ENCODE data around the gene DCAF7.

The DCAF7 gene

DNA sequence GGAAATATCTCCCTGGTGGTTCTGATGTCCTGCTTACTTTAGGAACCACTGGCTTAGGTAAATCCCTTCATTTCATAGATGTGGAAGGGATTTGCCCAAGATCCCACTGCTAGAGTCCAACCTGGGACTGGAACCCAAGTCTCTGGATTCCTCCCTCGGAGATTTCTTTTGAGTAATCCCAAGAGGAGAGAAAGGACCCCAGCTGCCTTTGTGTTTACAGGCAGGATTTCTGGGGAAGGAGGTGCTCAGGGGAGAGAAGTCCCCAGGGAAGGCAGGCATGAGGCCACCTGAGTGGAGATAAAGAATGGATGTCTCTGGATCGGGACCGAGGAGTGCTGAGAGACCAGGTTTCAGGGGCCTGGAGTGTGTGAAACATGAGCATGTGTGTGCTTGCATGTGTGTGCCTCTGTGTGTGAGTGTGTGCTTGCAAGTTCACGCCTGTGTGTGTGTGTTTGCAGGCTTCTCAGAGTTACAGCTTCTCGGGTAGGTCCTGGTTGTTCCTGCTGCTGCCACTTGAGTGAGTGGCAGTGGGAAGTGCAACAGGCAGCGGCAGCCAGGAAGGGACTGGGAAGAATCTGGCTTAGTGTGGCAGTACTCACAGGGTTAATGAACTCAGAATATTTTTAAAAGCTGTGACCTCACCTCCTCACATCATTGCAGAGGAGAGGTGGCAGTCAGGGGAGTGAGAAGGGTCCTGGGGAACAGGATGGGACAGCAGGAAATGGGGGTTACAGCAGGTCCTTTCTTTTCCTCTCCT lies 24.9 kb upstream of the DCAF7 start:
- DNase-seq (ENCODE audit: low read depth in 2 of 2): no peak

DNA sequence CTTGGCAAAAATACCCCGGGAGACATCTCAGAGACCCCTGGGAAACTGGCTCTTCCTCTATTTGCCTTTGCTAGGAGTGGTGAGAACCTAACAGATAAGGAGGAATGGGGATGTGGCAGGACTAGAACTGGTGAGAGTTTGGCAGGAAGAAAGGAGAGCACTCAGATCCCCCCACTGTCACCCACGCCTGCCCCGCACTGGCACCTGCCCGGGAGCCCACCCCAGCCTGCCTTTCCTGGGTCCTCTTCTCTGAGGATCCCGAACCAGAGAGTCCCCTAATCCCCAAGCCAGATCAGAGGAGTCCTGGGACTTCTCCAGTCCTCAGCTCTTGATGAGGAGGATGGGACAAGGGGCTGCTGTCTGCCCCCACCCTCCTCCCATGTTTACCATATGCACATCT lies 23.4 kb upstream of the DCAF7 start:
- no peak for DNase-seq (ENCODE audit: low read depth in 2 of 2)

DNA sequence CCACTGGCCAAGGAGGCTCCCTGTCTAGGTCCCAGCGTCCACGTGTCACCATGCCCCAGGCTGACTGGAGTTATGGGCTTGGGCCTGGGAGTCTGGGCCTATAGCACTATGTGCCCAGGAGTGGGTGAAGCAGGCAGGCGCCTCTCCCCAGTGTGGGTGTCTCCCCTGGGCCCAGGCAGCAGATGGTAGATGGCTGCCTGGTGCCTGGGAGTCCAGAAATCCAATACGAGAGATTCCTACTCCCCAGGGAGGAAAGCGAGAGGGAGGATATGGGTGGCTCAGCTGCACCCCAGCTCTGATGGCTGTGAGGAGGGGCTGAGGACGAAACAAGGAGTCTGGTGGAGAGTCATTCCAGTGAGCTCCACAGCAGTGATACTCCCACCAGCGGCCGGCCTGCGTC lies 22.1 kb upstream of the DCAF7 start:
- no peak for DNase-seq (ENCODE audit: low read depth in 2 of 2)

- no peak for DNase-seq (ENCODE audit: low read depth in 2 of 2)
Measured at GRCh38 chr17:63529711-63530556, 20.3 kb upstream of the DCAF7 start.

- DNase-seq (ENCODE audit: low read depth in 2 of 2): no peak
Measured at GRCh38 chr17:63530557-63531021, 19.7 kb upstream of the DCAF7 start.

DNA sequence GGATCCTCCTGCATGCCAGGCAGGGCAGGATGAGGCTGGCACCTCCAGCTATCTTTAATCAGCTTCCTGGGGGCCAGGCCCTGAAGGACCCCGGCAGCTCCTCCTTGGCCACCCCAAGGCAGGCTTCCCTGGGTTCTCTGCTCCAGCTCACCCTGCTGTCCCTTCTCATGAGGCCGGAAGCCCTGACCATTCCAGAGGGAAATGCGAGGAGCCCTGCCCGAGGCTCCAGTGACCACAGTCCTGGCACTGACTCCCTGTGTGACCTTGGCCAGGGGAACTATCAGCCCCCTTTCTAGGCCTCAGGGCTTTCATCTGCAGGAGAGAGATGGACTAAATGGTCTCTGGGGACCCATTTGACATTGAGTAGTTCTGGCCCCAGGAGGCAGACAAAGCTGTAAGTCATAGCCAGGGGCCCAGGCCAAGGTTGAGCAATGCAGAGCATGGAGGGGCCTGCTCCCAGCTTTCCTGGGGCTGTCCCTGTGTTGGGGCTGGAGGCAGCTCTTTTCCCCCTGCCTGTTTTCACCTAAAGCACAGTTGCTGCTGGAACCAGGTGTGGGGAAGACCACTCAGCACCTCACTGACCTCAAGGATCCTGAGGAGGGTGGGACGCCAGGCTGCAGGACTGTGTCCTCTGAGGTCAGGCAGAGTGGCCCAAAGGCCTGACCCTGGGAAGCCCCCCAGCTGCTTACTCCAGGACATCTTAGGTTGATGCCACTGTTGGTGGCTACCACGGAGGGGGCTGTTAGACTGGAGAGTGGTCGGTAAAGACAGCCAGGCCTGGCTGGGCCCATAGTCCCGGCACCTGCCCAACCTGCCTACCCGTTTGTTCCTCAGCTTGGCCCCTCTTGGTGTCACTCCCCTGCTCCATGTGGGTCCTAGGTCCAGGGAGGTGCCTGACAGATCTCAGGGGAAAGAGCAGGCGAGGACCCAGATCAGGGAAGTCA lies 19.0 kb upstream of the DCAF7 start:
- DNase-seq (ENCODE audit: low read depth in 2 of 2): no peak

DNA sequence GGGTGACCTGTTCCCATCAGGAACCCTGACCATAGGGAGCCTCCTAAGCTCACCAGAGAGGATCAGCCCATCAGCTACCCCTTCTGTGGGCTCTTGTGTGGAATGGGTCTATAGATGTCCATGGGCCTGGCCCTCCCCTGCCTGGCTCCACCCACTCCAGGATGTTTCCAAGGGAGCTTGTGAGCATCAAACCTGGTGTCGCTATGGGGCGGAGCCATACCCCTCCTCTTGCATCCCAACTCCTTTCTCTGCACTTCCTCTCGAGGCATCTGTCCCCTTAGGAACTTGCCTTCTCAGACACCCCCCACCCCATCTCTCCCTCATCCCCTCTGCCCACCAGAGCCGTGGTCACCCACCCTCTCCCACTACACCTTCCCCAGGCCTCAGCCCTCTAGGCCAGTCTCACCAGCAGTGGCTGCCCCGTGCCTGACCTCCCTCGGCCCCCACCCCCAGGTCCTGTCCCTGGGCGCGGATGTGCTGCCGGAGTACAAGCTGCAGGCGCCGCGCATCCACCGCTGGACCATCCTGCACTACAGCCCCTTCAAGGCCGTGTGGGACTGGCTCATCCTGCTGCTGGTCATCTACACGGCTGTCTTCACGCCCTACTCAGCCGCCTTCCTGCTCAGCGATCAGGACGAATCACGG lies 16.7 kb upstream of the DCAF7 start:
- DNase-seq (ENCODE audit: low read depth in 2 of 2): no peak

DNA sequence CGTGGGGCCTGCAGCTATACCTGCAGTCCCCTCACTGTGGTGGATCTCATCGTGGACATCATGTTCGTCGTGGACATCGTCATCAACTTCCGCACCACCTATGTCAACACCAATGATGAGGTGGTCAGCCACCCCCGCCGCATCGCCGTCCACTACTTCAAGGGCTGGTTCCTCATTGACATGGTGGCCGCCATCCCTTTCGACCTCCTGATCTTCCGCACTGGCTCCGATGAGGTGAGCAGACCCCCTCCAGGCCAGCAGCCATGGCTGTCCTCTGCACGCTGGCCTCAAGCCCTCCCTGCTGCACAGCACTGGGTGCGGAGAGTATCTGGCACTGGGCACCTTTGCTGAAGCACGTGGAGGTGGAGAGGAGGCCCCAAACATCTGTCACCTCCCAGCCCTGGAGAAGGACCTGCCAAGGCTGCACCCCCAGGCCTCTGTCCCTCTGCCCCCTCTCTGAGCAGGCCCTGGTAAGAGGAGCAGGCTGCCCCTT lies 16.2 kb upstream of the DCAF7 start:
- DNase-seq (ENCODE audit: low read depth in 2 of 2): no peak

GRCh38 chr17:63534816-63535455 lies 15.3 kb upstream of the DCAF7 start:
- DNase-seq (ENCODE audit: low read depth in 2 of 2): no peak

DNA sequence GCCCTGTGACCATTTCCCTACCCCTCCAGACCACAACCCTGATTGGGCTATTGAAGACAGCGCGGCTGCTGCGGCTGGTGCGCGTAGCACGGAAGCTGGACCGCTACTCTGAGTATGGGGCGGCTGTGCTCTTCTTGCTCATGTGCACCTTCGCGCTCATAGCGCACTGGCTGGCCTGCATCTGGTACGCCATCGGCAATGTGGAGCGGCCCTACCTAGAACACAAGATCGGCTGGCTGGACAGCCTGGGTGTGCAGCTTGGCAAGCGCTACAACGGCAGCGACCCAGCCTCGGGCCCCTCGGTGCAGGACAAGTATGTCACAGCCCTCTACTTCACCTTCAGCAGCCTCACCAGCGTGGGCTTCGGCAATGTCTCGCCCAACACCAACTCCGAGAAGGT lies 14.6 kb upstream of the DCAF7 start:
- DNase-seq (ENCODE audit: low read depth in 2 of 2): no peak

GRCh38 chr17:63537001-63537400 lies 13.3 kb upstream of the DCAF7 start:
- no peak for DNase-seq (ENCODE audit: low read depth in 2 of 2)

DNA sequence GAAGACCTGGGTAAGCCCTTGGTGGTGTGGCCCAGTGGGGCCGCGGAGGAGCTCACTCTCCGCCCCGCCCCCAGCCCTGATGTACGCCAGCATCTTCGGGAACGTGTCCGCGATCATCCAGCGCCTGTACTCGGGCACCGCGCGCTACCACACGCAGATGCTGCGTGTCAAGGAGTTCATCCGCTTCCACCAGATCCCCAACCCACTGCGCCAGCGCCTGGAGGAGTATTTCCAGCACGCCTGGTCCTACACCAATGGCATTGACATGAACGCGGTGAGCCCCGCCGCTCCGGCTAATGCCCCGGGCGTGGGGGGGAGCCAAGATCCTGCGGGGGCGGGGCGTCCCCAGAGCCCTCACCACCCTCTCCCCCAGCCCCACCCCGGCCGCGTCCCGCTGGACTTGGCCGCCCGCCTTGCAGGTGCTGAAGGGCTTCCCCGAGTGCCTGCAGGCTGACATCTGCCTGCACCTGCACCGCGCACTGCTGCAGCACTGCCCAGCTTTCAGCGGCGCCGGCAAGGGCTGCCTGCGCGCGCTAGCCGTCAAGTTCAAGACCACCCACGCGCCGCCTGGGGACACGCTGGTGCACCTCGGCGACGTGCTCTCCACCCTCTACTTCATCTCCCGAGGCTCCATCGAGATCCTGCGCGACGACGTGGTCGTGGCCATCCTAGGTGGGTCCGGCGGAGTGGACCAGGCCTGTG lies 12.1 kb upstream of the DCAF7 start:
- no peak for DNase-seq (ENCODE audit: low read depth in 2 of 2)

- DNase-seq (ENCODE audit: low read depth in 2 of 2): no peak
Measured at GRCh38 chr17:63538693-63539595, 11.3 kb upstream of the DCAF7 start.

- DNase-seq (ENCODE audit: low read depth in 2 of 2): no peak
Measured at GRCh38 chr17:63540590-63540989, 9.7 kb upstream of the DCAF7 start.

DNA sequence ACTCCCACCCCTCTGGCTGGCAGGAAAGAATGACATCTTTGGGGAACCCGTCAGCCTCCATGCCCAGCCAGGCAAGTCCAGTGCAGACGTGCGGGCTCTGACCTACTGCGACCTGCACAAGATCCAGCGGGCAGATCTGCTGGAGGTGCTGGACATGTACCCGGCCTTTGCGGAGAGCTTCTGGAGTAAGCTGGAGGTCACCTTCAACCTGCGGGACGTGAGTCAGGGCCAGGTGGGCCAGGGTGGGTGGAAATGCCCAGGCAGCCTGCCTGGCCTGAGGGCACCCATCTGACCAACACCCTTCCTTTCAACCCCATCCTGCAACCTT lies 8.1 kb upstream of the DCAF7 start:
- DNase-seq (ENCODE audit: low read depth in 2 of 2): no peak

GRCh38 chr17:63542942-63543821 lies 7.1 kb upstream of the DCAF7 start:
- no peak for DNase-seq (ENCODE audit: low read depth in 2 of 2)

DNA sequence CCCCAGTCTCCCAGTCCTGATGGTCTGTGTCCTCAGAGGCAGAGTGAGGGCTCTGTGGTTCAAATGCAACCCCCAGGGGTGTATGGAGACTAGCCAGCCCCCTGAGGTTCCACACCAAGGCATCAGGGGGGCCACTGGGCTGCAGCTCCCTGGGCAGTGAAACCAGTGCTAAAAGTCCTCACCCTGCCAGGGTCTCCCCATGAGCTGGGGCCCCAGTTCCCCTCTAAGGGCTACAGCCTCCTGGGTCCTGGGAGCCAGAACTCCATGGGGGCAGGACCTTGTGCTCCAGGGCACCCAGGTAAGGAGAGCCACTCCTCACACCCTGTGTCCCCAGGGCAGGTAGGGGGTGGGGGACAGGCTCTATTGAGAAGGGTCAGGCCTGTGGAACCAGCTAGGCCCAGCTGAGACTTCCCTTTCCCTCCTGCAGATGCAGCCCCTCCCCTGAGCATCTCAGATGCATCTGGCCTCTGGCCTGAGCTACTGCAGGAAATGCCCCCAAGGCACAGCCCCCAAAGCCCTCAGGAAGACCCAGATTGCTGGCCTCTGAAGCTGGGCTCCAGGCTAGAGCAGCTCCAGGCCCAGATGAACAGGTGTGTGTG lies 6.4 kb upstream of the DCAF7 start:
- DNase-seq (ENCODE audit: low read depth in 2 of 2): no peak

Data from stimulated activated CD8-positive, alpha-beta memory T cell treated with anti-CD3 and anti-CD28 coated beads, Interleukin-7, amount 100 ng/mL, for 1 hour (primary cell).